Measurements from ENCODE around the gene DIS3L2. TPM values are rescaled to one million over a fixed set of nuclear protein-coding genes. Genes with fewer than 3 reads are reported as not detected.

The DIS3L2 gene
- total RNA-seq, 1 donor from 2014 or later = 18.6 TPM

DNA sequence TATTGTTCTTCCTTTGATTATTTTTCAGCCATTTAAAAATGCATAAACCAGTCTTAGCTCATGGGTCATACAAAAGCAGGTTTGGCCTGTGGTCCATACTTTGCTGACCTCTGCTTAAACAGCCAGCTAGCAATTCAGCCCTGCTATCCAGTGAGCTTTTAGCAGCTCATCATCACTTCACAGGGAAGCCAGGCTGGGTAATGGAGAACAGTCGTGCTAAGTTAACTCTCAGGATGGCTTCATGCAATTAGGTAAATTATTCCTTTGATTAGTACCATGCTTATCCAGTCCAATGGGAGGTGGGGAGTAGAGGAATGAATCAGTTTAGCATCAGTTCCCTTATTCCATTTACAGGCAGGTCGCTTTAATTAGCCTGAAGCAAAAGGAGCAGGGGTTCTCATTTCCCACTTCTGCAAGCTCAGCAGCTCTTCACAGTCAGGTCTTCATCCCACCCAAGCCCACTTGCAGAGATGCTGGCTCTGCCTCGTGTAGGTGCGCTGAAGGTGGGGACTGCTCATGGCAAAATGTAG is 307.2 kb downstream of the DIS3L2 start:
- DNase-seq (ENCODE audit: low spot score) = no peak
- intact Hi-C loops (cut with DNase I) = no loop called here

- intact Hi-C loops (cut with DNase I) = no loop called here
- no peak for DNase-seq (ENCODE audit: low spot score)
Measured at GRCh38 chr2:232269867-232270266, 308.4 kb downstream of the DIS3L2 start.

- intact Hi-C loops (cut with DNase I) = no loop called here
- no peak for DNase-seq (ENCODE audit: low spot score)
Measured at GRCh38 chr2:232273903-232274643, 312.6 kb downstream of the DIS3L2 start.

- intact Hi-C loops (cut with DNase I) = no loop called here
Measured at GRCh38 chr2:232275670-232276069, 314.2 kb downstream of the DIS3L2 start.

GRCh38 chr2:232276084-232276732 is 314.7 kb downstream of the DIS3L2 start:
- no peak for DNase-seq (ENCODE audit: low spot score)
- intact Hi-C loops (cut with DNase I) = no loop called here

More at GRCh38 chr2:232275670-232276069, 314.2 kb downstream of the DIS3L2 start:
- no peak for DNase-seq (ENCODE audit: low spot score)

DNA sequence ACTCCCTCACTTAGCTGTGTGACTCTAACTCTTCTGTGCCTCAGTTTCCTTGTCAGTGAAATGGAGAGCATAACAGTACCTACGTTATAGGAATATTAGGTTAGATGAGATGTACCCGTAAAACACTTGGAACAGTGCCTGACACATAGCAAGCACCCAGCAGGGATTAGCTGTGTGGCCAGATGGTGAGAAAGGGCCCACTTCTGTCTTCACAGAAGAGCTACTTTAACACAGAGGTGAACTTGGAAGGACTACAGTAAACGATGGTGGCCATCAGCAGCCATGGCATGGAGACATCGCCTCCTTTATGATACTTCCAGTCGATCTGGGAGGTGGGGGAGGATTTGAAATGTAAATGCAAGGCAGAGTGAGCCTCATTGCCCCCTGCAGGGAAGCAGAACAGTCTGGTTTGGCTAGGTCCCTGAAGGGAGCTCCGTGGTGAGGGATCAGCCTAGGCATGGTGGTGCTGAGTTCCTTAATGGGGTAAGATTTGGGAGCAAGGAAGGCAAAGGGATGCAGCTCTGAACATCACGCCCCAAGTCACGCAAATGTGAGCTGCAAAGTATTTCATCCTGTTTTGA is 315.3 kb downstream of the DIS3L2 start:
- DNase-seq (ENCODE audit: low spot score) = no peak

DNA sequence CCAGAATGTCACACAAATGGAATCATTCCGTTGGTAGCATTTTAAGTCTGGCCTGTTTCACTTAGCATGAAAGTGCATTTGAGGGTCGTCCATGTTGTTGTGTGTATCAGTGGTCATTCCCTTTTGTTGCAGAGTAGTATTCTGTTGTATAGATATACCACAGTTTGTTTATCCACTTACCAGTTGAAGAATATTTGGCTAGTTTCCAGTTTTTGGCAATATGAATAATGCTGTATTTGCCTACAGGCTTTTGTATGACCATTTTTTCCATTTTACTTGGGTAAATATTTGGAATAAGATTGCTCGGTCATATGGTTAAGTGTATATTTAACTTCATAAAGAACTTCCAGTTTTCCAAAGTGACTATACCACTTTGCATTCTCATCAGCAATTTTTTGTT is 317.0 kb downstream of the DIS3L2 start:
- no peak for DNase-seq (ENCODE audit: low spot score)
- intact Hi-C loops (cut with DNase I) = no loop called here

More for the DNA sequence above, 315.3 kb downstream of the DIS3L2 start:
- intact Hi-C loops (cut with DNase I) = no loop called here

- no peak for DNase-seq (ENCODE audit: low spot score)
- intact Hi-C loops (cut with DNase I) = no loop called here
Measured at GRCh38 chr2:232280341-232280740, 318.8 kb downstream of the DIS3L2 start.

DNA sequence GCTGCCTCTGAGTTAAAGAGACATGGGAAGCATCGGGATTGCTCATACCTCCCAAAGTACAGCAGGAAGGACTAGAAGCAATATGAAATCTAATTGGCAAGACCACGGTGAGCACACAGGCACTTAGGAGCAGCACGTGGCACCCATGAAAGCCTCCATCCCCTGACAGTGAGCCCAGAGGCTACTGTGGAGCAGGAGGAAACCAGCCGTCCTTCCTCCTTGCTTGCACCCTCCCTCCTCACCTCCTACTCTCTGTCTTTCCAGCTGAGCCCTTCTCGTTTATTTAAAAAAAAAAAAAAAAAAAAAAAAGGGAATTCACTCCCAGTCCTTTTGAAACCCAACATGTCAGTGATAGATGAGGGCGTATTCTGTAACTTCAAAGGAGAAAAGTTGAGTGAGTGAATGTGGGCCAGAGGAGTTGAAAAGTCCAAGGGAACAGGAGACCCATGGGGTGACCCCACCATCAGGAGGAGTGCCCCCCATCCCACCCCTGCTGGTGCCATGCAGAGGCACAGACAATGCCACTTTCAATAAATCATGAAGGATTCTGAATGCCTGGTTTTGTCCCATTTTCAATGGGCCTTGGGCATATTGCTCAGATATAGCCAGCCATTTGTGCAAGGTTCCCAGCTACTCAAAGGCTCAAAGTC is 320.5 kb downstream of the DIS3L2 start:
- intact Hi-C loops (cut with DNase I) = no loop called here
- DNase-seq (ENCODE audit: low spot score) = no peak

DNA sequence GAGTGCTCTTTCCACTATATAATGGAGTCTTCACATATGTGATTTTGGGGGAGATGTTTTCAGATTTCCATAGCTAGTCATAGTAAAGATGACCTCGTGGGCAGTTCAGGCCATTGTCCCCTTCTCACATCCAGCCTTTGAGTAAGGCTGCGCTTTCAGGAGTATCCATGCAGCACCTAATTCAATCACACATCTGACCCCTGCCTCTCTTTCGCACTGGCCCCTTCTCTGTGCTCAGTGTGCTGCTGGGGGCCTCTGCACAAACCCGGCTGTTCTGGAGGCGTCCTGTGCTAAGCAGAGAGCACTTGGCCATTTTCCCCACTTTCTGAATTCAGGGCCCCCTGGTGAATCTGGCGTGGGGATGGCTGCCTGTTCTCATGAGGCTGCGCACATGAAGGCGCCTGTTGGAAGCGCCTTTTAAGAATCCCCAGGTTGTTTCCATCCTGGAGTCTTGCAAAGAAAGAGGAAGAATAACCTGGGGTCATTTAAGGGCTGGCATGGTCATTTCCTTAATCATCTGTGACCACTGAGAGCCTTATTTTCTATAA is 321.1 kb downstream of the DIS3L2 start:
- no peak for DNase-seq (ENCODE audit: low spot score)
- intact Hi-C loops (cut with DNase I) = no loop called here

DNA sequence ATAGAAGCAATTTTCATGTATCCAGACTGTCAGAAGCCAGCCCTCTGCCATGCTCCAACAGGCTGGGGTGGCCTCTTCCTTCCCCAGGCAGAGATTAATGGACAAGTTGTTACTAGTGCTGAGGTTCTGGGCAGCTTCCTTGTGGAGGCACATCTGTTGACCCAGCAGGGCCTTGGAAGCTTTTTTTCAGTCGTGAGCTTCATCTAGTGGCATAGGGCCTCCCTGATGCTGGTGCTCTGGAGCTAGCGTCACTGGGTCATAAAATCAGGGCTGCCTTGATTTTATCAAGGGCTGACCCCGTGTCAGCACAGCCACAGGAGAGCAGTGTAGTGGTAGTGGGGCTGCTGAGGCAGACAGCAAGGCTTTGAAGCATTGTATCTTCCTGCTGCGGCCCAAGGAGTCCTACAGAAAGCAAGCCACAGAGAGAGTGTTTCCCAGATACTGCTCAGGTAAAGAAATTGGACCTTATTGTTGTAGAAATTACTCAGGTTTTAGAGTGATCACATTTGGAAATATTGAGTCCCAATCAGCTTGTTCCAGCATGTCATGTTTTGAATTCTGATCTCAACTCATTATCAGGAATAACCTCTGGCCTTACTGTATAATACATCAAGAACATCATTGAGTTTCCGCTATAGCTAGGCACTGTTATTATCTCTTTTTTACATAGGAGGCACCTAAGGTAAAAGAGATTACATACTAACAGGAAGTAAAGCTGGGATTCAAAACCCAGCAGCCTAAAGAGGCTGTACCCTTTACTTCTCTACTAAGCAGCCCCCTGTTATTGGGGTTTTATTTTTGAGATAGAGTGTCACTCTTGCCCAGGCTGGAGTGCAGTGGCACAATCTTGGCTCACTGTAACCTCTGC is 324.7 kb downstream of the DIS3L2 start:
- intact Hi-C loops (cut with DNase I) = no loop called here
- DNase-seq (ENCODE audit: low spot score) = no peak

DNA sequence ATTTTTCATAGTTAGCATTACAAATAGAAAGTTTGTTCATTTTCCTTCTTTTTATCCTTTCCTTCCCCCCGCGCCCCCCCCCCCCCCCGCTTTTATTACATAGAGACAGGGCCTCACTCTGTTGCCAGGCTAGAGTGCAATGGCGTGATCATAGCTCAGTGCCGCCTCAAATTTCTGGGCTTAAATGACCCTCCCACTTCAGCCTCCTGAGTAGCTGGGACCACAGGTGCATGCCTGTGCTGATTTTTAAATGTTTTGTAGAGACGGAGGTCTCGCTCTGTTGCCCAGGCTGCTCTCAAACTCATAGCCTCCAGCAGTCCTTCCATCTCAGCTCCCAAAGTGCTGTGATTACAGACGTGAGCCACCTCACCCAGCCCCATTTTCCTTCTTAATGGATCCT is 325.8 kb downstream of the DIS3L2 start:
- DNase-seq (ENCODE audit: low spot score) = no peak
- intact Hi-C loops (cut with DNase I) = no loop called here

DNA sequence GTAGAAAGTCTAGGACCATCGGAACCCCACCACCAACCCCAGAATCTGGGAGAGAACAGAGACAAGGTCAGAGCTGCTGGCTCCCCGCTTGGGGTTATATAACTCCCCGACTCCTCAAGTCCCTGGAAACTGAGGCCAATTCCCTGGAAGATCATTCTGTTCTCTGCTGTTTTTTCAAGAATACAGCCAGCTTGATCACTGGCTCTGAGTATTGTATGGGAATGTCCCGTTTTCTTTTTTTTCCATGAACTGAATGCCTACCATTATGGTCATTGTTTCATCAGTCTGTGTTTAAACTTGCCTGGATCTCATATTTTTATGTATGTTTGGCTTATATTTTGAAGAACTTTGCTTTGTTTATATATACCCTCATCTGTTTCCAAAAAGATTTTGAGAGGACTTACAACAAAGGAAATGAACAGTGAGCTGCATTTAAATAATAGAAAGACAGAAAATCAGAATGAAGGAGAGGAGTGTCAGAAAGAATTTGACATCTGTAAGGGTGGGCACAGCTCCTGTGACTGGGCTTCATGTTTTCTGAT is 327.0 kb downstream of the DIS3L2 start:
- no peak for DNase-seq (ENCODE audit: low spot score)
- intact Hi-C loops (cut with DNase I) = no loop called here

DNA sequence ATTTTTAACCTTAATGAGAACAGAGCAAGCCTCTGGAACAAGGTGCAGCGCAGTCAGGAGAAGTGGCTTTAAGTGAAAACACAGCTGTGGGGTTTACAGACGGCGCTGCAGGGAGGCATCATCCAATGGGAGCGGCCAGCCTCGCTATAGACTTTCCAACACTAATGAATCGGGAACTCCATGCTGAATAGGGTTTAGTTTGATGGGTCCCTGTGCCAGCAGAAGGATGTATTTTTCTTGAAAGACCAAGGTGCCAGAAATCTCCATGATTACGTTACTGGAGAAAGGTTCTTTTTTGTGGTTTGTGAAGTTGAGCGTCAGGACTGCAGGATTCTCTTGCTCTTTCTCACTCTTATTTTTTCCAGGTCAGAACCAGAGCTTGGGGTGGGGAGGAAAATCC is 329.2 kb downstream of the DIS3L2 start:
- intact Hi-C loops (cut with DNase I) = no loop called here
- no peak for DNase-seq (ENCODE audit: low spot score)

- no peak for DNase-seq (ENCODE audit: low spot score)
- intact Hi-C loops (cut with DNase I) = no loop called here
Measured at GRCh38 chr2:232291343-232291742, 329.8 kb downstream of the DIS3L2 start.

- intact Hi-C loops (cut with DNase I) = no loop called here
Measured at GRCh38 chr2:232292395-232293154, 331.1 kb downstream of the DIS3L2 start.

GRCh38 chr2:232293191-232293590 is 331.7 kb downstream of the DIS3L2 start:
- intact Hi-C loops (cut with DNase I) = no loop called here
- no peak for DNase-seq (ENCODE audit: low spot score)

More at GRCh38 chr2:232292395-232293154, 331.1 kb downstream of the DIS3L2 start:
- DNase-seq (ENCODE audit: low spot score) = no peak

GRCh38 chr2:232295971-232296370 is 334.5 kb downstream of the DIS3L2 start:
- no peak for DNase-seq (ENCODE audit: low spot score)
- intact Hi-C loops (cut with DNase I) = no loop called here

Data from cardiac septum (tissue), 1 donor.